HepG2 (cell line): ENCODE results near the gene KCNK5. TPM values are rescaled to one million over a fixed set of nuclear protein-coding genes. Genes with fewer than 3 reads are reported as not detected.

Source experiments
- ATAC-seq: fragments of 200-7000 bp; cut with Tn5 transposase; 3 replicates; pipeline ENCODE4 v1.9.1; 2020; ENCODE audit warnings: mild to moderate bottlenecking, moderate library complexity
- BruUV-seq: library from RNA; stranded (reverse); fragments of 400-500 nt; replicated peaks from 2 replicates; lab custom pipeline; 2021; lab: Mats Ljungman, UMichigan
- CTCF ChIA-PET: fragments of 300-600 bp; formaldehyde crosslinking; extraction: SDS; loops from one replicate; lab custom pipeline; 2021; ENCODE audit warnings: low total read pairs, inconsistent platforms, low intra/inter-chr PET ratio; lab: Yijun Ruan, JAX
- POLR2A ChIA-PET: fragments of 350-600 bp; sonication (Branson Sonifier 250); formaldehyde crosslinking; loops from one replicate; lab custom pipeline; 2020; ENCODE audit warnings: antibody characterized with exemption, inconsistent platforms; lab: Yijun Ruan, JAX
- DNase-seq: peaks from one replicate; pipeline ENCODE4 v3.0.0-alpha.2; 2015; ENCODE audit warnings: low spot score
- FAIRE-seq: peaks from 3 replicates; lab custom pipeline; 2011; peaks lifted over from hg19 to GRCh38; lab: Jason Lieb, UNC
- H2AFZ ChIP-seq: one replicate; pipeline ENCODE4 v1.6.1; 2011; ENCODE audit warnings: low read length, inconsistent platforms
- H3K27ac ChIP-seq: fragments of 300-600 bp; 3 replicates; pipeline ENCODE4 v1.8.0; 2011; ENCODE audit warnings: mixed run types, mild to moderate bottlenecking, mixed read lengths, low read length, inconsistent platforms; ENCODE audit not compliant: insufficient read depth; ENCODE audit errors: extremely low read length
- H3K27me3 ChIP-seq, 2 experiments: fragments of 200-600 bp in 1 of 2; 2 replicates in 1 of 2; 3 replicates in 1 of 2; pipeline versions ENCODE4 v1.6.0 to v1.8.0; 2011; ENCODE audit warnings: low read length in 2 of 2, mild to moderate bottlenecking in 2 of 2, moderate library complexity in 2 of 2, inconsistent platforms in 1 of 2; ENCODE audit not compliant: insufficient read depth in 2 of 2, control insufficient read depth in 1 of 2
- H3K36me3 ChIP-seq, 2 experiments: fragments of 200-600 bp in 1 of 2; replicated peaks in 1 of 2; 2 replicates in 1 of 2; 3 replicates in 1 of 2; pipeline versions ENCODE4 v1.5.1 to v1.8.0; 2011; ENCODE audit warnings: low read length in 2 of 2, inconsistent platforms in 1 of 2; ENCODE audit not compliant: insufficient read depth in 2 of 2, control insufficient read depth in 1 of 2
- H3K4me1 ChIP-seq: 2 replicates; pipeline ENCODE4 v1.5.1; 2012; ENCODE audit warnings: low read length, inconsistent platforms; ENCODE audit not compliant: insufficient read depth
- H3K4me2 ChIP-seq: 2 replicates; pipeline ENCODE4 v1.6.0; 2011; ENCODE audit warnings: low read depth, low read length, inconsistent platforms
- H3K4me3 ChIP-seq, 3 experiments: fragments of 200-600 bp in 1 of 3; sonication (generic), shearing (Covaris generic) in 1 of 3; replicated peaks in 1 of 3; 2 replicates each; pipeline ENCODE4 v1.5.1; 2011 to 2016; ENCODE audit warnings: low read length in 3 of 3, inconsistent platforms in 2 of 3, low read depth in 2 of 3, mild to moderate bottlenecking in 2 of 3, control low read depth in 1 of 3, mixed read lengths in 1 of 3; ENCODE audit not compliant: insufficient read depth in 1 of 3
- H3K79me2 ChIP-seq: one replicate; pipeline ENCODE4 v1.6.1; 2011; ENCODE audit warnings: low read length, inconsistent platforms; ENCODE audit not compliant: insufficient read depth
- H3K9ac ChIP-seq: 2 replicates; pipeline ENCODE4 v1.6.0; 2011; ENCODE audit warnings: mild to moderate bottlenecking, low read depth, low read length, inconsistent platforms; ENCODE audit not compliant: insufficient read depth
- H3K9me3 ChIP-seq: 2 replicates; pipeline ENCODE4 v1.5.1; 2012; ENCODE audit warnings: mild to moderate bottlenecking, low read length
- H4K20me1 ChIP-seq: 2 replicates; pipeline ENCODE4 v1.6.0; 2011; ENCODE audit warnings: inconsistent platforms, mild to moderate bottlenecking, low read length, moderate library complexity; ENCODE audit not compliant: insufficient read depth
- ERF ChIP-seq: IDR thresholded peaks from 2 replicates; pipeline ENCODE4 v1.6.1; 2018; ENCODE audit warnings: missing biosample characterization, missing genetic modification reagents
- FOXK1 ChIP-seq: sonication (generic); formaldehyde crosslinking; IDR thresholded peaks from 2 replicates; pipeline ENCODE4 v1.4.0; 2020; ENCODE audit warnings: low read depth, missing genetic modification reagents, borderline replicate concordance
- HIVEP1 ChIP-seq: sonication (generic); formaldehyde crosslinking; IDR thresholded peaks from 2 replicates; pipeline ENCODE4 v1.4.0; 2020; ENCODE audit warnings: mild to moderate bottlenecking, missing genetic modification reagents
- NKX3-1 ChIP-seq: sonication (generic); formaldehyde crosslinking; IDR thresholded peaks from 2 replicates; pipeline ENCODE4 v1.5.0; 2020; ENCODE audit warnings: missing genetic modification reagents
- RBM22 ChIP-seq: fragments of 200-400 bp; formaldehyde crosslinking; optimal IDR thresholded peaks from 2 replicates; pipeline ENCODE3; 2017; ENCODE audit warnings: mild to moderate bottlenecking, low read length, moderate library complexity
- SIX4 ChIP-seq: sonication (generic); formaldehyde crosslinking; IDR thresholded peaks from 2 replicates; pipeline ENCODE4 v1.4.0; 2020; ENCODE audit warnings: missing genetic modification reagents
- TCF7L2 ChIP-seq: IDR thresholded peaks from 2 replicates; pipeline ENCODE4 v1.6.1; 2011; ENCODE audit warnings: mild to moderate bottlenecking, low read depth, low read length, moderate library complexity
- ZNF138 ChIP-seq: sonication (generic); formaldehyde crosslinking; IDR thresholded peaks from 2 replicates; pipeline ENCODE4 v1.5.0; 2020; ENCODE audit warnings: mild to moderate bottlenecking, low read depth, missing genetic modification reagents
- ZNF207 ChIP-seq: fragments of 450-650 bp; IDR thresholded peaks from 2 replicates; pipeline ENCODE4 v1.6.1; 2016; ENCODE audit warnings: antibody characterized with exemption, borderline replicate concordance
- ZNF430 ChIP-seq: sonication (generic); formaldehyde crosslinking; IDR thresholded peaks from 2 replicates; pipeline ENCODE4 v1.9.0; 2021; ENCODE audit warnings: mild to moderate bottlenecking, missing genetic modification reagents
- WGBS: methylation state at CpG from one replicate; pipeline ENCODE4 v1.1.6; 2017; ENCODE audit warnings: low lambda C conversion rate; 5-methylcytosine and 5-hydroxymethylcytosine counted together
- in situ Hi-C: cut with HindIII; loops from 2 replicates; pipeline ENCODE4 v1.10.0; 2017; ENCODE audit warnings: low pct_unique_long_range_greater_than_20kb; ENCODE audit not compliant: extremely low pct_ligation_motif_present
- intact Hi-C: fragments of 100-400 bp; cut with micrococcal nuclease; formaldehyde crosslinking; loops from one replicate; pipeline ENCODE4 v1.10.0; 2022; ENCODE audit not compliant: unreplicated experiment
- polyA plus RNA-seq, 8 experiments: library from polyadenylated mRNA; depleted of rRNA in 3 of 8; stranded (reverse) in 7 of 8; unstranded in 1 of 8; fragments of >200 nt; fragmentation: Illumina TruSeq in 4 of 8; extraction: Trizol in 4 of 8; gene quantifications; 2 replicates each; pipeline versions ENCODE4 v1.2.1 to v1.2.3, GENCODE V29; 2011 to 2016; ENCODE audit warnings: low read depth in 4 of 8, missing spikeins in 1 of 8, mixed read lengths in 1 of 8; ENCODE audit not compliant: insufficient read depth in 1 of 8
- total RNA-seq, 5 experiments: library from RNA; depleted of rRNA; stranded (reverse); fragments of >200 nt; fragmentation: Illumina TruSeq; extraction: Trizol; gene quantifications; 2 replicates each; pipeline ENCODE4 v1.2.3, GENCODE V29; 2016; ENCODE audit warnings: low read depth in 1 of 5
- TF ChIP-seq, protein P1 (sequence below): sonication (generic); formaldehyde crosslinking; IDR thresholded peaks from 2 replicates; pipeline ENCODE4 v1.5.1; 2020; ENCODE audit warnings: missing genetic modification reagents, mild to moderate bottlenecking, borderline replicate concordance
- TF ChIP-seq, protein P2 (sequence below): sonication (generic); formaldehyde crosslinking; conservative IDR thresholded peaks from 2 replicates; pipeline ENCODE4 v1.8.1; 2023; ENCODE audit warnings: missing genetic modification reagents

KCNK5 gene
- total and polyA plus RNA-seq, 2 of the 13 experiments (the other 11 are each of a cell fraction or from before 2014, with no cell fraction given), result 0.04 TPM; not detected in 1

DNA sequence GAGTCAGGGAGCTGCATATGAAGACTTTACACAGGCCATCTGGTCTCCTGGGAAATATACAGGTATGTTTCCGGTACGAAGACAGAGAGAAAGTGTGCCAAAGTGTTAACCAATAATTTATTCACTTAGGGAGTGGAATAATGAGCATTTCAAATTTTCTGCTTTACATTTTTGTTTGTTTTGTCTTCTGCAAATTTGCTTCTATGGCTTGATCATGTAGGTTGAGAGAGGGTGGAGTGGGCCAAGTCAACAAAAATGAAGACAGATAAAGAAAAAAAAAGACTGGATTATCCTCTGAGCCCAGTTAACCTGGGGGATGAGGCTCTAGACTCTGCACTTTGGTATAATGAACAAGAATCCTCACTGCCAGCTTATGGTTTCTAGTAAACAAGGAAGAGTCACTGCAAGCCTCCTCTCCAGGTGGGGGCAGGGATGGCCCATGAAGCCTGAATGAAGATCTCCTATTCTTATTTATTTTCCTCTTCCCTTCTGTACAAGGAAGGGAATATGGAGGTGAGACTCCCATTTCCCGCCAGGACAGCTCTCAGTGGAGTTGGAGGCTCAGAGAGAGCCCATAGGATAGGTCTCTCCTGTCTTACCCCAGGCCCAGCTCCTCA is 47.2 kb upstream of the KCNK5 start:
- H3K36me3 ChIP-seq, result no peaks in the 10 kb centered on the region
- no peak overlapping the region for H3K27ac ChIP-seq
- DNase-seq, result no peak
- no peak for FAIRE-seq
- no peaks in the 10 kb centered on the region for H3K79me2 ChIP-seq
- ChIA-PET POLR2A (no interaction called here), CTCF (no interaction called here)
- H3K4me3 ChIP-seq, result no peak overlapping the region
- H3K9me3 ChIP-seq, result no peaks in the 10 kb centered on the region
- no peaks in the 10 kb centered on the region for H3K4me1 ChIP-seq
- H3K9ac ChIP-seq, result no peak overlapping the region
- ATAC-seq, result no peak
- peaks cover 0 to 5% of the 10 kb centered on the region in 2 experiments; a peak in 1 of 5 replicates for H3K27me3 ChIP-seq
- no TSS peak for BruUV-seq
- no peaks in the 10 kb centered on the region for H4K20me1 ChIP-seq
- WGBS, result 61% methylated on average over 3 of the region's 3 CpGs
- TF ChIP-seq NKX3-1 (CRISPR knock-in tag) (no peak), FOXK1 (no peak), RBM22 (no peak), ZNF207 (no peak), TCF7L2 (no peak), ERF (no peak), SIX4 (CRISPR knock-in tag) (no peak), HIVEP1 (CRISPR knock-in tag) (no peak), ZNF138 (no peak), ZNF430 (CRISPR knock-in tag) (no peak)
- TF ChIP-seq, protein P1, sequence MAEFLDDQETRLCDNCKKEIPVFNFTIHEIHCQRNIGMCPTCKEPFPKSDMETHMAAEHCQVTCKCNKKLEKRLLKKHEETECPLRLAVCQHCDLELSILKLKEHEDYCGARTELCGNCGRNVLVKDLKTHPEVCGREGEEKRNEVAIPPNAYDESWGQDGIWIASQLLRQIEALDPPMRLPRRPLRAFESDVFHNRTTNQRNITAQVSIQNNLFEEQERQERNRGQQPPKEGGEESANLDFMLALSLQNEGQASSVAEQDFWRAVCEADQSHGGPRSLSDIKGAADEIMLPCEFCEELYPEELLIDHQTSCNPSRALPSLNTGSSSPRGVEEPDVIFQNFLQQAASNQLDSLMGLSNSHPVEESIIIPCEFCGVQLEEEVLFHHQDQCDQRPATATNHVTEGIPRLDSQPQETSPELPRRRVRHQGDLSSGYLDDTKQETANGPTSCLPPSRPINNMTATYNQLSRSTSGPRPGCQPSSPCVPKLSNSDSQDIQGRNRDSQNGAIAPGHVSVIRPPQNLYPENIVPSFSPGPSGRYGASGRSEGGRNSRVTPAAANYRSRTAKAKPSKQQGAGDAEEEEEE (CRISPR knock-in tag), result no peak
- TF ChIP-seq, protein P2, sequence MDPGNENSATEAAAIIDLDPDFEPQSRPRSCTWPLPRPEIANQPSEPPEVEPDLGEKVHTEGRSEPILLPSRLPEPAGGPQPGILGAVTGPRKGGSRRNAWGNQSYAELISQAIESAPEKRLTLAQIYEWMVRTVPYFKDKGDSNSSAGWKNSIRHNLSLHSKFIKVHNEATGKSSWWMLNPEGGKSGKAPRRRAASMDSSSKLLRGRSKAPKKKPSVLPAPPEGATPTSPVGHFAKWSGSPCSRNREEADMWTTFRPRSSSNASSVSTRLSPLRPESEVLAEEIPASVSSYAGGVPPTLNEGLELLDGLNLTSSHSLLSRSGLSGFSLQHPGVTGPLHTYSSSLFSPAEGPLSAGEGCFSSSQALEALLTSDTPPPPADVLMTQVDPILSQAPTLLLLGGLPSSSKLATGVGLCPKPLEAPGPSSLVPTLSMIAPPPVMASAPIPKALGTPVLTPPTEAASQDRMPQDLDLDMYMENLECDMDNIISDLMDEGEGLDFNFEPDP (CRISPR knock-in tag), result no peak
- intact Hi-C loops, result no loop called here
- in situ Hi-C loops, result no loop called here
- H3K4me2 ChIP-seq, result no peak overlapping the region
- no peak overlapping the region for H2AFZ ChIP-seq
